ENCODE data around the gene SUPT3H.
"Not testable (repeated sequence)": the region's sequence is repeated elsewhere in the genome, so short reads cannot be mapped to it uniquely, and the experiment has no call there.

SUPT3H gene

DNA sequence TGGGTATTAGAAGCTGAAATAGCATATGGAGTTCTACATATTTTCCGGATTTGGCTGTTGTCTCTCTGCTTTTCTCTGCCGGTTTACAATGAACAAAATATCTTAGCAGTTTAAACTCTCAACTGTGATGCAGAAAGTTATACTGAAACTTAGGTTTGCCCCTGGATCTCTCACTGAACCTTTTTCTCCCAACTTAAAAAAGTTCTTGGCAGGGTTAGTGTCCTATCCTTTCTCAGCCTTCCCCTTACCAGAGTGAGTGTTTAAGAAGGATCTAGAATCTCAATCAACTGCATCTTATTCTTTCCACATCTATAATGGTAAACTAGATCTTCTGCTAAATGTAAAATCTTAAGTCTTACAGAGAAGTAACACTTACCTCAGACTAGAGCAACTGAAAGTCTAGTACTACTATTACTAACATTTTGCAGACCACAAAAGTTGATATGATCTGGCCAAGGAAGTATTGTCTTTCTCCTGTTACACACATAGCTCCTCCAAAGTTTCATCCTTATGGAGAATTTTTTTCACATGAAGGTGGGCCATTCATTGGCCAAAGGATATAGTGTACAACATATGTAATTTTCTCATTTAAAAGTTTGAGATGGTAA is 441.9 kb downstream of the SUPT3H start:
- DNase-seq = no peak

DNA sequence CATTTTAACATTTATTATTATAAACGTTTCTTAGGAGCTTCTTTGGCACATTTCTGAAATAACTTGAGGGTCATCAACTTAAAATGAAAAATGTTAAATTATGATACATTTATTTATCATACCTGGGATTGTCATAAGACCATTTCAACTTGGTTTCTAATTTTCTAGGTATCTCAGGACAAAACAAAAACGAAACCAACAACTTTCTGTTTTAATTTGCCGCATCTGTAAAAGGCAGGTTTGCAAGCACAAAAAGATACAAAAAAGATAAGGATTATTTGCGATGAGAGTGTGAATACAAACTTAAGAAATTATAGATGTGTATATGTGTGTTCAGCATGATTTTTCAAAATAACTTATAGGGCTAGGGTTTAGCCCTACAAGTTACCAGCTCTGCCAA is 444.6 kb downstream of the SUPT3H start:
- no peak for DNase-seq

DNA sequence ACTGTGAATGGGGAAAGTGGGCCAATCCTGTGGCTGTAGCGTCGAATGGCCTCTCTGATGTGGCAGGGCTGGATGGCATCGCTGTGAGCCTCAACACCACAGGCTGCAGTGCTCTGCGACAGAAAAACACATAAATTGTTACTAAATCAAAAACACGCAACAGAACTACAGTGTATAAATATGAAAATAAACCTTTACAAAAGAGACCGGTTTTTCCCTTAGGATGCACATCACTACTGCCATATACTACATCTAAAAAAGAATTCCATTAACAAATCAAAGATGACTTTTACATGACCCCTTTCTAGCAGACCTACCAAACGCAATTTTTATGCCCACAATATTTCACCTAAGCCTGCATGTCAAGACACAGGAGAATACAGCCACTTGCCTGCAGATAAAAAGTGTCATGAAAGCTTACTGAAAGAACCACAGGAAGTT is 445.1 kb downstream of the SUPT3H start:
- DNase-seq = peak; percentile 45

- no peak for DNase-seq
Measured at GRCh38 chr6:44931385-44931784, 446.3 kb downstream of the SUPT3H start.

DNA sequence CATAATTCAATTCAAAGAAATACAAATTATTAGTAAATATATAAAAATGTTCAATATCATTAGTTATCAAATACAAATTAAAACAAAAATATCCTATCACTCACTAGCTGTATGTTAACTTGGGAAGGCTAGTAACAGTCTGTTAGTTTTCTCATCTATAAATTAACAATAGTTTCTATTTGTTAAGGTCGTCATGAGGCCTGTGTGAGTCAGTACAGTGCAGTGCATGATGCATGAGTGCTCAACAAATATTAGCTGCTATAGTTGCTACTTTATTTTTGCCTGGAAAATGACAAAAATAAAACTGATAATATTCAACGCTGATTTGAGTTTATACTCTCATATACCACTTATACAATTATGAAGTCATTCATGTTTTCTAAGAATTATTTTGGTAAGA is 451.2 kb downstream of the SUPT3H start:
- DNase-seq = no peak

- DNase-seq = no peak
Measured at GRCh38 chr6:44925100-44925739, 452.5 kb downstream of the SUPT3H start.

DNA sequence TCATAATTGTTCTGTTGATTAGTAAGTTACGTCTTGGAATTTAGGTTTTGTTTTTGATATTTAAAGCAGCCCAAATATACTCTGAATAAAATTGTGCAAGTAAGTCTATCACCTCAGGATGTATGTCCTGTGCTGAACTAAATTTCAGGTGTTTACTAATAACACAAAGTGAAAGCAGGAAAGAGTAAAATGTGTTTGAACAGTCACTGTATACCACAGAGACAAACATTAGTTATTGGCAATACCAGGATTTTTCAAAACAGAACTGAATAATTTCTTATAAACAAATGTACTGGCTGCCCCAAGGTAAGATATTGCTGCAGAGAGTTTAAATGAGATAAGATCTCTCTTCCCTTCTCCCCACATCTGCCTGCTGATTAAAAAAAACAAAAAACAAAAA is 454.3 kb downstream of the SUPT3H start:
- no peak for DNase-seq

DNA sequence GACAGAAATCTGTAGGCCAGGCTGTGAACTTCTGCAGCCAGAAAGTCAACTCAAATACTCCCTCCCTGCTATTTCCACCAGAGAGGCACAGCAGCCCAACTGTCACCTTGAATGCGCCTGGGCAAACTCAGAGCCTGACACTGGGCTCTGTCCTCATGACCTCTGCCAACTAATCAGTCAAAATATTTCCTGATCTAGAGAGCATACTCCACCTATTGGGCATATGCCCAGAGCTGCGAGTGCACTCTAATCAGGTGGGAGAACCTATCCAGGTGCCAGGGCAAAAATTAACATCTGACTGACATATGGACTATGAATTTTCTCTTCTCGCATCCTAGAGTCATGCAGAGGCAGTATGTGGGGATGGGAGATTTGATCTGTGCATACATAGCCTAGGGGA is 455.9 kb downstream of the SUPT3H start:
- DNase-seq = no peak

- no peak for DNase-seq
Measured at GRCh38 chr6:44920952-44921491, 456.7 kb downstream of the SUPT3H start.

DNA sequence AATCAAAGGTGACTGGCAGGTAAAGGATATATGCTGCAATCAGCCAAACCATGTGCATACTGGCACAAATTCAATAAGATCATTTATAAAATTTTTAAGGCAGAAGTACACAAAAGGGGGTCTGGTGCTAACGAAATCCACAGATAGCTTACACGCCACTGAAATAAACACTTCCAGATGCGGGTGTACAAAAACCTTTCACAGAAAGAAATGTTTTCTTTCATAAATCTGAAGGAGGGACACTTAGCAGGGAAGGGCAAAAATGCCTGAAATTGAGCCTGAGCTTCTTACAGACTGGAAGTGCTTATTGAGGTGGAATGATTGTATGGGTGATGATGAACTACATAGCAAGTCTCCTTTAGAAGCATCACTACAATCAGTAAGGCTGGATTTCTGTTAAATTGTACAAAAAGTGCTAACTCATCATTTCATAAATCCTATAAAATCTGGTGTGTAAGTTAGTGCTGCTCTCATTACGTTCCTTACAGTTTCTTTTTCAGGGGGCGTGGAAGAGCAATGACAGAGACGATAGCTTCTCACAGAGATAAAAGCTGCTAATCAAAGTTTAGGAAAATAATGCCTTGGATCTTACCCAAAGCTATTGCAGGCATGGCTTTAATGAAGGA is 458.9 kb downstream of the SUPT3H start:
- DNase-seq = no peak

DNA sequence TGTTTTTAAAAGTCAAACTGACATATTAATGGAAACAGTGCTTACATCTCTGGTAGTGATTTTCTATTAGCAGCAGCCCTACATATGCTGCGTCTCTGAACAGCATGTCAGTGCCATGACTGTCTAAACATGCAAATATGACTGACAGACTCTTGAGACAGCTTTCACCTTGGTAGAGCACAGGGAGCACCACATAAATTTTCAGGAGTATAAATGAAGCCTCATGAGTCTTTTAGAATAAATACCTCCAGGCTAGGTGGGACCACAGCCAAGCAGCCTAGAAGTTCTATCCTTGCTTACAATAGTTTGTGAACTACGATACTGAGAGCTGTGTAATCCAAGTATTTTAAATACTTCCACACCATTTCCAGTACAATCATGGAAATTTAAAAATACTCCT is 460.3 kb downstream of the SUPT3H start:
- no peak for DNase-seq

GRCh38 chr6:44915111-44915510 is 462.6 kb downstream of the SUPT3H start:
- DNase-seq = no peak

- DNase-seq = no peak
Measured at GRCh38 chr6:44914141-44914540, 463.6 kb downstream of the SUPT3H start.

DNA sequence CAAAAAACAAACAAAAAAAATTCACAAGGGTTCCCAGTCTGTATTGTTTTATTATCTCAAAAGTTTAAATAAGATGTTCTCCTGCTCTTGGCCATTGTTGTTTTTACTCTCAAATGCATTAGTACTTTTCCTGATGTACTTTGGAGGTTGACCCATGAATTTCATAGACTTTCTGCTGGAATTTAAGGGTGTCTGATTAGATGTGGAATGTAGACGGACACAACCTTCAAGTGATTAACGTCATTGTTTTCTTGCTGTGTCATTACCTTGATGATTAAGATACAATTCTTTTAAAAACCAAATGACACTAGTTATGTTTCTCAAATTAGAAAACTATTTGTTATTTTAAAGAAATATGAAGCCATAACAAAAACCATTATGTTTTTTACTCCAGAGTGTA is 471.0 kb downstream of the SUPT3H start:
- DNase-seq = no peak

- not testable (repeated sequence) for DNase-seq
Measured at GRCh38 chr6:44900358-44900757, 477.4 kb downstream of the SUPT3H start.

GRCh38 chr6:44898296-44898930 is 479.3 kb downstream of the SUPT3H start:
- peak; percentile 28 for DNase-seq

DNA sequence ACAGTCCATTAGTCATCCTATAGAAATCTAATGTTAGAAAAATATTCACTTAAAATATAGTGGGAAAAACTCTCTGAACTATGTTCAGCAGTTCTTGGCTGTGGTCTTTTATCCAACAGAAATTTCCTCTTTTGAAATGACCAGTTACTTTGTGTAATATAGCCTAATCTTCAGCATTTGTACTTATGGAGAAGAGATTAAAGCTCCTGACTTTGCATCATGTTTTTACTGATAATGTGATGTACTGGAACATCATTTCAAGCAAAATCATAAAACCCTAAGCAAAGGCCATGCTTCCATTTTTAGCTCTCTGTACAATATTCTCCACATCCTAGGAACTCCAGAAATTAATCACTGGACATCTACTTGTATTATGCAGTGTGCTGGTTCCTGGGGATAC is 480.4 kb downstream of the SUPT3H start:
- DNase-seq = no peak

- no peak for DNase-seq
Measured at GRCh38 chr6:44896701-44897100, 481.0 kb downstream of the SUPT3H start.

DNA sequence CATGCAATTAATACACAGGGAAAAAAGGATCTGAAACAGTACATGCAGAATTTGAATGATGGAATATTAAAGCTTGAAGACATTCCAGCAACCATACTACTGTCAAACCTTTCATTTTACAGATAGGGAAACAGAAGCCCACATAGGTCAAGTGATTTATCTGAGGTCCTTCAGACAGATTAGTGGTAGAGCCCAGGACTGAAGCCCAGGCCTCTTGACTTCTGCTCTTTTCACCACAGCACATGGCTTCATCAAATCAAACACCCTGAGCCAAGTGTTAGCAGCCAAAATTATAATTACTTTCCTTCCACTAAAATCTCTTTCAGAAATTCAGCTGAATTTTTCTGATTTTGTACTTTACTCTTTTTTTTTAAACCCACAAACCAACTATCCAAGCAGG is 485.2 kb downstream of the SUPT3H start:
- DNase-seq = no peak

- DNase-seq = not testable (repeated sequence)
Measured at GRCh38 chr6:44879071-44879470, 498.7 kb downstream of the SUPT3H start.

DNA sequence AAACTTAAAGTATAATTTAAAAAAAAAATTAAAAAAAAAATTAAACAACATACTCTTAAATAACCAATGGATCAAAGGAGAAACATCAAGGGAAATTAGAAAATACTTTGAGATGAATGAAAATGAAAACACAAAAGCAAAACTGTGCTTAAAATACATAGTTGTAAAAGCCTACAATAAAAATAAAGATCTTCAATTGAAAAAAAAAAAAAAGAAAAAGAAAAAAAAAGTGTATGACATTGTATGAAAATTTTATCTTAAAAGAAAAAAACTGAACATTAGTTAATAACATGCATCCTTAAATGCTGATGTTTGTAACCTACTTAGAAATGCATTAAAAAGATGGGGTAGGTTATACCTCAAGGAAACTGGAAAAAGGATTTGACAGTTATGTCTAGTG is 501.1 kb downstream of the SUPT3H start:
- DNase-seq = not testable (repeated sequence)

DNA sequence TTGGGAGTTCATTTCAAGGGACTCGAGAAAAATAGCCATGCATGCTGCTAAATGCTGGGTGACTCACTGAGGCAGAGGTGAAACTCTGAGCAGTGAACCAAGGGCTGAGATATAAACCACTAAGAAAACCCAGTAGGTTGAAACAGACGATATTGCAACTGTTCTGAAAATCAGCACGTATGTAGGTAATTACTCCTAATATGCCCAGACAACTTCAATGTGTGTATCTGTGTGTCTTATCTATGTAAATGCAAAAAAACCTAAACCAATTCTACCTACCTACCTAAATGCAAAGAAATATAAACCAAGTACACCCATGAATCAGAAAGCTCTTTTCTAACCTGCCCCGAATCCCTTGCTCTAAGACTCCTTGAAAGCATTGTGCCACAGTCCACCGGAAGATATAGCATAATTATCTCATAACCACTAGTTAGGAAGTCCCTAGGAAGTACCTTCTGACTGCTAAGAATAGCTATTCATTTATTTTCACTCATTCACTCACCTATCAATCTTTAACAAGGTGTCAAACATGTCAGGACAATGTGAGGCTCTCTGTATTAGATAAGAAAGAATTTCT is 508.3 kb downstream of the SUPT3H start:
- DNase-seq = no peak

GRCh38 chr6:44868910-44869309 is 508.8 kb downstream of the SUPT3H start:
- DNase-seq = no peak

Data from right hindlimb (tissue), 1 donor.